HG02623 (cell line): ENCODE measurements around the gene ZNF506.
"Not testable (repeated sequence)": the region's sequence is repeated elsewhere in the genome, so short reads cannot be mapped to it uniquely, and the experiment has no call there.

ENCODE experiments used
- ATAC-seq: cut with Tn5 transposase; IDR thresholded peaks from one replicate; pipeline ENCODE4 v1.9.1; 2021; ENCODE audit warnings: moderate library complexity; ENCODE audit not compliant: unreplicated experiment

The ZNF506 gene

DNA sequence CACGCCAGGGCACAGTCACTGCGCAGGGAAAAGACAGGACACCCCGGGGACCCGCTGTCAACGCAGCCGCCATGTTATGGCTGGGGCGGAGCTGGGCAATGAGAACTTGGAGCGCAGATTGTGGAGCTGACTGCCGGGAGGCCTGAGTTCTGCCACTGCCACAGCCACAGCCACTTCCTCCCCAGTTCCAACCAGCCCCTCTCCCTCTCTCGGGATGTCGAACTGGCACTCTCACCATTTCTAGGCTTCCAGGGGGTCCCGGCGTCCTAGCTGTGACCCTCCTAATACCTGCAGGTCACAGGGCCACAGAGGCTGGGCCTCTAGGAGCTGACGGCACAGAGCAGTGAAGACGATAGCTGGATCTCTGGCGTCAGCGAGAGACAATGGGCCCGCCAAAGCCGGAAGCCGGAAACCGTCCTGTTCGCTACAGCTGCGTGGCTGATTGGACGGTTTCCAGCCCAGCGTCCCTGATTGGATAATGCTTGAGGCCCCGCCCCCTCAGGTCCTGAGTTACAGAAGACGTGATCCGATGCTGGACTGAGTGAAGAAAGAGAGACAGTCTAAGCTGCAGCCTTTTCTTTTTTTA lies at the start of gene ZNF506:
Gene ZNF506 (minus strand): TSS at position 385 of the 586 bp plus-strand sequence. CDS start 147 bp downstream, at position 238.
- peak; percentile 88 for ATAC-seq

DNA sequence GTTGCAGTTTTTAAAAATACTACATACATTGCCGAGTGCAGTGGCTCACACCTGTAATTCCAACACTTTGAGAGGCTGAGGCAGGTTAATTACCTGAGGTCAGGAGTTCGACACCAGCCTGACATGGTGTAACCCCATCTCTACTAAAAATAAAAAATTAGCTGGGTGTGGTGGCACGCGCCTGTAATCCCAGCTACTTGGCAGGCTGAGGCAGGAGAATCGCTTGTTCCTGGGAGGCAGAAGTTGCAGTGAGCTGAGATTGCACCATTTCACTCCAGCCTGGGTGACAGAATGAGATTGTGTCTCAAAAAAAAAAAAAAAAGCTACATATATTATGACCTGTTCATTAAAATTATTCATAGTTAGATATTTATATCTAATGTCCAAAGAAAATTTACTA lies 48.5 kb upstream of the ZNF506 start:
- ATAC-seq: not testable (repeated sequence)

DNA sequence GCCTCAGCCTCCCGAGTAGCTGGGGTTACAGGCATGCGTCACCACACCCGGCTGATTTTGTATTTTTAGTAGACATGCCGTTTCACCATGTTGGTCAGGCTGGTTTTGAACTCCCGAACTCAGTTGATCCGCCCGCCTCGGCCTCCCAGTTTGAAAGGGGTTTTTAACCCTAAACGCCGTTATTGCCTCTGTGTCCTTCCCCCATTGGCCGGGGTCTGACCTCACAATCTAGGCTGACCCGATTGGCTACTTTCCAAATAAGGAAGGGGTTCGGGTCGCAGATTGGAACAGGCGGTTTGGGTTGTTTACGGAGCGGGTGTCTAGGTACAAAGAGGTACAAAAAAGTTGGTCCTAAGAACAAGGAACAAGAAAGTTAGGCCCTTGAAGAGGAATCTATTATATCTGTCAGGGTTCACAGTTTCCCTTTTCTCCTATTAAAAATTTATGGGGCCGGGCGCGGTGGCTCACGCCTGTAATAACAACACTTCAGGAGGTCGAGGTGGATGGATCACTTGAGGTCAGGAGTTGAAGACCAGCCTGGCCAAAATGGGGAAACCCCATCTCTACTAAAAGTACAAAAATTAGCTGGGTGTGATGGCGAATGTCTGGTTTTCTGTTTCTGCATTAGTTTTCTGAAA lies 45.2 kb upstream of the ZNF506 start:
- ATAC-seq: no peak

DNA sequence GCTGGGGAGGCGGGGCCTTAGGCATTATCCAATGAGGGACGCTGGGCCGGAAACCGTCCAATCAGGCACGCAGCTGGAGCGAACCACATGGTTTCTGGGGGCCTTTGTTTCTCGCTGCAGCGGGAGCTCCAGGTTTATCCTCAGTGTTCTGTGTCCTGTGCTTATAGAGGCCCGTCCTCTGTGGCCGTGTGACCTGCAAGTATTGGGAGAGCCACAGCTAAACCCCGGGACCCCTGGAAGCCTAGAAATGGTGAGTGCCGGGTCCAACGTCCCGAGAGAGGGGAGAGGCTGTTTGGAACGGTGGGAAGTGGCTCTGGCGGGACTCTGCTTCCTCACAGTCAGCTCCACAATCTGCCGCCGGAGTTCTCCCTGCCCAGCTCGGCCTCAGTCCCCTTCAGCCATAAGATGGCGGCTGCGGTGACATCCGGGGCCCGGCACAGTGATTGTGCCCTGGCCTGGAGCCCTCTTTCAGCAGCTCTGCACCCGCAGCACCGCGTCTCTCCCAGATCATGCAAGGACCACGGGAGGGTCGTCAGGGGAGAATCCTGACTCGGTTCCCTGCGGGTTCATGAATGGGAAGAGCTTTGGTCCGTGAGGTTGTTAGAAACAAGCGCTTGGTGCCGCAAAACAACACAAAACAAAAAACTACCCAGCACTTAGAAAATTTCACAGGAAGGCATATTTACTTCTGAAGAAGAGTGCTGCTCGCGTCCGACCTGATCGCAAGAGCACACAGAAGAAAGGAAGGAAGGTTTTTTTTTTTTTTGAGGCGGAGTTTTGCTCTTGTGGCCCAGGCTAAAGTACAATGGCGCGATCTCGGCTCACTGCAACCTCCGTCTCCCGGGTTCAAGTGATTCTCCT lies 44.4 kb upstream of the ZNF506 start, which contains the start of gene ZNF253:
Gene ZNF253 (plus strand): TSS at position 133 of the 861 bp plus-strand sequence. CDS start 115 bp downstream, at position 248.
- ATAC-seq: peak; percentile 95

DNA sequence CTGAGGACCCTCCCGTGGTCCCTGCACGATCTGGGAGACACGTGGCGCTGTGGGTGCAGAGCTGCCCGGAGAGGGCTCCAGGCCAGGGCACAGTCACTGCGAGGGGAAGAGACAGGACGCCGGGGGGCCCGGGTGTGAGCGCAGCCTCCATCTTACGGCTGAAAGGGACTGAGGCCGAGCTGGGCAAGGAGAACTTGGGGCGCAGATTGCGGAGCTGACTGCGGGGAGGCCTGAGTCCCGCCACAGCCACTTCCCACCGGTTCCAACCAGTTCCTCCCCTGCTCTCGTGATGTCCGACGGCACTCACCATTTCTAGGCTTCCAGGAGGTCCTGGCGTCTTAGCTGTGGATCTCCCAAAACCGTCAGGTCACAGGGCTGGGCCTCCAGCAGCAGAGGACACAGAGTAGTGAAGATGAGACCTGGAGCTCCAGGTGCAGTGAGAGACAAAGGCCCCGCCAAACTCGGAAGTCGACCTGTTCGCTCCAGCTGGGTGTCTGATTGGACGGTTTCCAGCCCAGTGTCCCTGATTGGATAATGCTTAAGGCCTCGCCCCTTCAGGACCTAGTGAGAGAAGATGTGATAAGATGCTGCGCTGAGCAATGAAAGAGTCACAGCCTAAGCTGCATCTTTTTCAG lies 39.3 kb upstream of the ZNF506 start:
- ATAC-seq: no peak

DNA sequence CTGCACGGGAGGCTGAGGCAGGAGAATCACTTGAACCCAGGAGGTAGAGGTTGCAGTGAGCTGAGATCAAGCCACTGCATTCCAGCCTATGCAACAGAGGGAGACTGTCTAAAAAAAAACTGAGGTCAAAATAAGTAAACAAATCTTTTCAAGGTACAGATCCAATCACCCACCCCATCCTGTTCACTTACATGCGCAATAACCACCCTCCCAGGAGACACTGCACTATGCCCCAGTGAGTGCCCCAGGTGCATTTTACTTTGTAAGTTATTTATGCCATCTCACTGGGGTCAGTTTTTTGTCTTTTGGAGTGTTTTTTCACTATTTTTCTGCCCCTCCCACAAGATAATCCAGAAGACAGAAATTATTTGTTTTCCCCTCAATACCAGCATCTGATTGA lies 37.2 kb upstream of the ZNF506 start:
- no peak for ATAC-seq

DNA sequence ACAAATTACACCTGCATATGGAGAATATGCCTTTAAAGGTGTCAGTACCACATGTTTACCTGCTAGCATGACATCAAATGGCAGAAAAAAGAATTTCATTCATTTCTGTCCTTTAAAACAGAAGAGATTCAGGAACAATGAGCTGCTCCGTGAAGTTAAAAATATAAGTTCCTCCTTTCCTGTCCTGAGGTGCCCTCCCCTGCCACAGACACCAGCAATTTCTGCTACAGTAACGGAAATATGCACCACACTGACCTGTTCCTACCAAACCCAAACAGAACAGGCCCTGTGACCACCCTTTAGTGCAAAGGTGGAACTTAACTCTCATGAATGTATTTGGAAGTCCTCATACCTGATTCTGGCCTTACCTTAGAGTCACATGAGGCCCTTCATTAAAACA lies 30.2 kb upstream of the ZNF506 start:
- ATAC-seq: not testable (repeated sequence)

DNA sequence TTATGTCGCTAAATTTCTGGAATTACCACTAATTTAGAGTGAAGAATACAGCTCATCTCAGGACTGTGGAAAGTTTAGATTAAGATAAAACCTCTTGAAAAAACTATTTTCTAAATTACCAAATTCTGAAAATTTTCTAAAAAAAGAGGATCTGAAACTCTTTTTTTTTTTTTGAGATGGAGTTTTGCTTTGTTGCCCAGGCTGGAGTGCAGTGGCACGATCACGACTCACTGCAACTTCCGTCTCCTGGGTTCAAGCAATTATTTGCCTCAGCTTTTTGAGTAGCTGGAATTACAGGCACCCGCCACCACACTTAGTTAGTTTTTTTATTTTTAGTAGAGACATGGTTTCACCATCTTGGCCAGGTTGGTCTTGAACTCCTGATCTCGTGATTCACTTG lies 27.5 kb upstream of the ZNF506 start:
- no peak for ATAC-seq

DNA sequence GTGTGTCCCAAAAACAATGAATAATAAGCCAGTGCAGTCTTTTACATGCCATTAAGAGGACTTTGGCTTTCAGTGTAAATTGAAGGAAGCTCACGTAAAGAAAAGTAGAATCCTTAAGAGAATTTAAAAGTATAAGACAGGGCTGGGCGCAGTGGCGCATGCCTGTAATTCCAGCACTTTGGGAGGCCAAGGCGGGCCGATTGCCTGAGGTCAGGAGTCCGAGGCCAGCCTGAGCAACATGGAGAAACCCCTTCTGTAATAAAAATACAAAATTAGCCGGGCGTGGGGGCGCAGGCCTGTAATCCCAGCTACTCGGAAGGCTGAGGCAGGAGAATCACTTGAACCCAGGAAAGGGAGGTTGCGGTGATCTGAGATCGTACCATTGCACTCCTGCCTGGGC lies 26.2 kb upstream of the ZNF506 start:
- no peak for ATAC-seq

DNA sequence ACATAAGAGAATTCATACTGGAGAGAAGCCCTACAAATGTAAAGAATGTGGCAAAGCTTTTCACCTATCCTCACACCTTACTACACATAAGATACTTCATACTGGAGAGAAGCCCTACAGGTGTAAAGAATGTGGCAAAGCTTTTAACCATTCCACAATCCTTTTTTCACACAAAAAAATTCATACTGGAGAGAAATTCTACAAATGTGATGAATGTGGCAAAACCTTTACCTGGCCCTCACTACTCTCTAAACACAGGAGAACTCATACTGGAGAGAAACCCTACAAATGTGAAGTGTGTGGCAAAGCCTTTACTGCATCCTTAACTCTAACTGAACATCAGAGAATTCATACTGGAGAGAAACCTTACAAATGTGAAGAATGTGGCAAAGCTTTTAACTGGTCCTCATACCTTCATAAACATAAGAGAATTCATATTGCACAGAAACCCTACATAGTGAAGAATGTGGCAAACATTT lies 14.0 kb upstream of the ZNF506 start:
- ATAC-seq: no peak

DNA sequence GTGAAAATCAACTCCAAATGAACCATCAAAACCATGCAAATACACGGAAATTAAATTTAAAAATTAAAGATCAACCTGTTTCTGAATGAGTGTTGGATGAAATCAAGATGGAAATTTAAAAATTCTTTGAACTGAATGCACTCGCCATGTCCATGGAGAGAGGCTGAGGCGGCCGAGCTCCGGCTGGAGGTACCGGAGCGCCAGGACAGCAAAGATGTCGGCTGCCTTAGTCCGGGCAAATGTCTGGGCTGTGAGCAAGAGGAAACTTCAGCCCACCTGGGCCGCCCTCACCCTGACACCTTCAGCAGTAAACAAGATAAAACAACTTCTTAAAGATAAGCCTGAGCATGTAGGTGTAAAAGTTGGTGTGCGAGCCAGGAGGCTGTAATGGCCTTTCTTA lies 5.3 kb upstream of the ZNF506 start:
- ATAC-seq: no peak

DNA sequence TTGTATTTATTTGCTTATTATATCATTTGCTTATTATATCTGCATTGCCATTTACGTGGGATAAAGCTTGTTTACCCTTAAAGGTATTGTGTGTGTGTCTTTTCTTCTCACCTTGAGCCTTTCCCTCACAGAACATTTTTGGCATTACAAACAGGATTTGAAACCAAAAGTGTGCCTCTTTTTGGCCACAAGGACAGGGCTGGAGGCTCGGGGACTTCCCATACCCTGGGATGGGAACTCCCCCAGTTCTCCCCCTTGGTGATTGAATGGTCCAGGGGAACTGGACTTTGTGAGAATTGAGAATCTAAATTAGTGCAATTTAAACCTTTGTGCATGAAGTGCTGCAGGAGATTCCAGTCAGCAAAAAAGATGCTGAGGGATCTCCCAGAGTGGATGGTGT lies 2.4 kb upstream of the ZNF506 start:
- ATAC-seq: no peak

DNA sequence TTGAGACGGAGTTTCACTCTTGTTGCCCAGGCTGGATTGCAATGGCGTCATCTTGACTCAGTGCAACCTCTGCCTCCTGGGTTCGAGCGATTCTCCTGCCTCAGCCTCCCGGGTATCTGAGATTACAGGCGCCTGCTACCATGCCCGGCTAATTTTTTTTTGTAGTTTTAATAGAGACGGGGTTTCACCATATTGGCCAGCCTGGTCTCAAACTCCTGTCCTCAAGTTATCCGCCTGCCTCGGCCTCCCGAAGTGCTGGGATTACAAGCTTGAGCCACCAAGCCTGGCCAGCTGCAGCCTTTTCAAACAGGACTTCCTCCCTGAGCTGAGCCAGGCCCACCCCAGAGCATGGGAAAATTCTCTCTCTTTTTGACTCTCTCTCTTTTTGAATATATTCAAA lies 426 bp upstream of the ZNF506 start:
- ATAC-seq: peak; percentile 5

DNA sequence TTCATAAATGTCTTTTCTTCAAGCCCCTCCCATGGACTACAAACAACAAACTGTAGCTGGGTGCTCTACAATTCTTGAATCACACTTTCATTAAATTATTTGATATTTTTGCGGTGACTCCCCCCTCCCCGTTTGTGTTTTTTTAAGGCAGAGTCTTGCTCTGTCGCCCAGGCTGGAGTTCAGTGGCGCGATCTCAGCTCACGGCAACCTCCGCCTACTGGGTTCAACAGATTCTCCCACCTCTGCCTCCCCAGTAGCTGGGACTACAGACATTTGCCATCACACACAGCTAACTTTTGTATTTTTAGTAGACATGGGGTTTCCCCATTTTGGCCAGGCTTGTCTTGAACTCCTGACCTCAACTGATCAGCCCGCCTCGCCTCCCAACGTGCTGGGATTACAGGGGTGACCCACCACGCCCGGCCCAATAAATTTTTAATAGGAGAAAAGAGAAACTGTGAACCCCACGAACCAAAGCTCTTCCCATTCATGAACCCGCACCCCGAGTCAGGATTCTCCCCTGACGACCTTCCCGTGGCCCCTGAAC lies 703 bp downstream of the ZNF506 start:
- ATAC-seq: no peak

DNA sequence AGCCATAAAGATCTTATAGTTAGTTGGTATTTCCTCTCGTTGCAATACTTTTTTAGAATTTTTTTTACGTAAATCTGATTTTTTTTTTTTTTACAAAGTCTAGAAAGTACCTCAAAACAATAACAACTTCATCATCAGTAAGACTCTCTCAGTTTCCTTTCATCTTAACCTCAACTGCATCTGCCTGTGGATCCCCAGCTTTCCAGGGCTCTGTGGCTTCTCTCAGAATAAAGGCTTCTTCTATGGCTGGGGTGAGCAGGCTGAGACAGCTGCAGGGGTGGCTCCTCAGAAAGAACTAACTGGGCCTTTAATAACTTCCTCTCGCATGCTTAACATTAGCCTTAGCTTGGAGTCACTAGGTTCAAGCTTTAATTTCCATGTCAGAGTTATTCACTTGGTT lies 4.2 kb downstream of the ZNF506 start:
- no peak for ATAC-seq

DNA sequence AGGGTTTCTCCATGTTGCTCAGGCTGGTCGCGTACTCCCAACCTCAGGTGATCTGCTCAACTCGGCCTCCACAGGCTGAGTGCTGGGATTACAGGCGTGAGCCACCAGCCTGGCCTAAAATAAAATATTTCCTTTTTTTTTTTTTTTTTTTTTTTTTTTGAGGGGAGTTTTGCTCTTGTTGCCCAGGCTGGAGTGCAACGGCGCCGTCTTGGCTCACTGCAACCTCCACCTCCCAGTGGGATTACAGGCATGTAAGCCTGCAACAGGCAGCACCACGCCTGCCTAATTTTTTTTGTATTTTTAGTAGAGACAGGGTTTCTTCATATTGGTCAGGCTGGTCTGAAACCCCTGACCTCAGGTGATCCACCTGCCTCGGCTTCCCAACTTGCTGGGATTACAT lies 4.9 kb downstream of the ZNF506 start:
- ATAC-seq: no peak

DNA sequence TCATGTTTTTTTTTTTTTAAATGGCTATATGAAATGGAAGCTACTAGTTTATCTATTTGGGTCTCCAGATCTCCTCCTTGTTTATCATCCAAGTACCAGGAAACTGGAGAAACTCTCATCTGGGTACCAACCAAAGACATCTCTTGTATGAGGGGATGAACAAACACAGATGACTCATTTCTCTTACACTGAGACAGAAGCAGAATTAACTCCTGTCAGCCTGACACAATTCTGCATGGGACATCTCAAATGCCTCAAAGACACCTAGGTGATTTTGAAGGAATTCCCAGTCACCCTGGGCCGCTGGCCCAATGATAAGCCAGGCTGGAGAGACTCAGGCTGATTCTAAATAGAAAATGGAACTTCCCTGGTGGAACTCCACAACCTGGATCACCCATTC lies 9.6 kb downstream of the ZNF506 start:
- ATAC-seq: not testable (repeated sequence)

DNA sequence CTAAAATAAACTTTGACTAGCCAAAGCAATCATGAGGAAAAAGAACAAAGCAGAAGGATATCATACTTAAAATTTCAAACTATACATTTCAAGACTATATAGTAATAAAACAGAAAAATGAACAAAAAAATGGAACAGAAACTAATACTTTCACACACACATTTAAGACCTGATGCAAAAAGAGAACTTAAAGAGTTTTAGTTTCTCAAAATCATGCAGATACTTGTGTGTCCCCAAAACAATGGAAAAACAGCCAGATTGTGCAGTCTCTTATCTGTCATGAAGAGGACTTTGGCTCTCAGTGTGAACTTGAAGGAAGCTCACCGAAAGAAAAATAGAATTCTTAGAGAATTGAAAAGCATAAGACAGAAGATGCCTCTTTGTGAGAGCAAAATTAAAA lies 16.1 kb downstream of the ZNF506 start:
- ATAC-seq: no peak

DNA sequence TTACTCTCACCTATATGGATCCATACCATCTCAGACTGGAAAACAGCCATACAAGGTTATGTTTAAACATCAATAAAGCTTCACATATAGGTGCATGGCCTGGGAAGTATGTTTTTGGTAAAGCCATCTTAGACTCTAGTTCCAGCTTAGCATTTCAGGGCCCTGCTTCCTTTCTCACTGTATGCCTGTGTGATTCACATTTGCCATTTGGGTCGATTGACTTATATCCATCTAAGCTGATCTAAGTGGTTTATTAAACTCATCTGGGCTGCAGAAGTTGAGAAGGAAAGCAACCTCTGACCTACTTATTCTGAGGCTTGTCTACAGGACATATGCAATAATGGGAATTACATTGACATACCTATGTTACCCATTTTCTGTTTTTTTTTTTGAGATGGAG lies 33.5 kb downstream of the ZNF506 start:
- ATAC-seq: no peak

DNA sequence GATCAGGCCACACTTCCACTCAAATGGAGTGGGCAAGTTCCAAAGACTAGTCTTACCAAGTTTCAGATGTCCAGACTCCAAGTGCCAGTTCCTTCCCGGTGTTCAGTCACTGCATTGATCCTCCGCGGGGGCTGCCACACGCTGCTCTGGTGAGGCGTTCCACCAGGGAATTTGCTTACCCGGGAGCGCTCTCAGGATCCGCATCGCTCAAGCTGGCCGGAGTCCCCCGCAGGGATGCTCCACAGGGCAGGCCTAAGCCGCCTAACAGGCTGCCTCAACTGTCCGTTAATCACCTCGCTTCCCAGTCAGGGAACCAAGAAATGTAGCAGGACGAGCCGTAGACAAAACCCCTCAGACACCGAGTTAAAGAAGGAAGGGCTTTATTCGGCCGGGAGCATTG lies 36.1 kb downstream of the ZNF506 start:
- ATAC-seq: not testable (repeated sequence)

DNA sequence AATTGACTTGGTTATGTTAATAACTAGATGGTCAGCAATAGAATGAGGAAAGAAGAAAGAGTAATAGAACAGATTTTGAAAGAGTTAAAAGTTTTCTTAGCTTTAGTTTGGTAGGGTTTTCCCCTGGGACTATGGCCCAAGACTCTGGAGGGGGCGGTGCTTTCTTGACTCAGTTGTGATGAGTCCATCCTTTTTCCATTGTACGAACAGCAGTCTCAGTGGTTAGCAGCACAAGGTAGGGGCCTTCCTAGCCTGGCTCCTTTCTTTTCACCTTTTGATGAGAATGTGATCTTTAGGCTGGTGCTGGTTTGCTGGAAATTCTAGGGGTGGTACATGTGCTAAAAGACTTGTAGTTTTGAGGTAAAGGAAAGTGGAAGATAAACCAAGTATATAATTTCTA lies 38.8 kb downstream of the ZNF506 start:
- ATAC-seq: no peak
